ENCODE results near the gene PIK3R2.

DNA sequence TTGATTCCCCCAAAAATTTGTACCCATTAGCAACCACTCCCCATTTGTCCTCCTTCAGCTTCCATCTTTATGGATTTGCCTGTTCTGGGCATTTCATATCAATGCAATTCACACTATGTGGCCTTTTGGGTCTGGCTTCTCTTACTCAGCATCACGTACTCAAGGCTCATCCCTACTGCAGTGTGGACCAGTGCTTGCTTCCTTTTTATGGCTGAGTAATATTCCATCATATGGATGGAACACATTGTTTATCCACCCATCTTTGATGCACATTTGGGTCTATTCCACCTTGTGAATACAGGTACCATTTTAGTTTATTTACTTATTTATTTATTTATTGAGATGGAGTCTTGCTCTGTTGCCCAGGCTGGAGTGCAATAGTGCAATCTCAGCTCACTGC, 12.5 kb upstream of the PIK3R2 start:
- TF ChIP-seq SP1 (IDR thresholded peaks at IDR 0.05) (no peak), FOXK2 (IDR thresholded peaks at IDR 0.05) (no peak), FOXA1 (IDR thresholded peaks at IDR 0.05) (no peak), TARDBP (IDR thresholded peaks at IDR 0.05) (no peak), SUZ12 (IDR thresholded peaks at IDR 0.05) (no peak), BHLHE40 (IDR thresholded peaks at IDR 0.05; ENCODE audit: borderline replicate concordance) (no peak), FOXM1 (IDR thresholded peaks at IDR 0.05; ENCODE audit: borderline replicate concordance) (no peak), HDGF (IDR thresholded peaks at IDR 0.05; ENCODE audit: borderline replicate concordance) (no peak)
